AG04449 (cell line): ENCODE measurements around the gene TRIM56.

Experiments
- CTCF ChIA-PET: fragments of 350-600 bp; formaldehyde crosslinking; extraction: SDS; loops from one replicate; lab custom pipeline; 2021; ENCODE audit warnings: antibody characterized with exemption; lab: Yijun Ruan, JAX
- POLR2A ChIA-PET: fragments of 400-600, 350-600 bp; formaldehyde crosslinking; extraction: SDS; loops from one replicate; lab custom pipeline; 2020; ENCODE audit warnings: antibody characterized with exemption, inconsistent platforms; lab: Yijun Ruan, JAX
- DNase-seq: peaks from one replicate; pipeline ENCODE4 v3.0.0-alpha.2; 2010; ENCODE audit warnings: low read depth, low spot score
- H3K4me3 ChIP-seq: 2 replicates; pipeline ENCODE4 v1.5.1; 2011; ENCODE audit warnings: low read depth, mild to moderate bottlenecking, control low read depth, low read length
- CTCF ChIP-seq: IDR thresholded peaks from one replicate; pipeline ENCODE4 v1.5.1; 2011; ENCODE audit warnings: mild to moderate bottlenecking, moderate library complexity, low read length, control low read depth, inconsistent platforms; ENCODE audit not compliant: insufficient read depth; ENCODE audit errors: missing control alignments

TRIM56 gene

GRCh38 chr7:101133621-101134398 is 48.5 kb downstream of the TRIM56 start:
- CTCF ChIA-PET, result interaction anchor here (0.8 to 2.3 kb wide), 8 partner anchors 8 to 56 kb away, joined by 3 to 10 read pairs (median 4); partner anchors contain the start of gene TRIM56
- POLR2A ChIA-PET, result interaction anchor here (0.6 to 4.9 kb wide), 11 partner anchors 10 to 48 kb away, joined by 3 to 30 read pairs (median 6); partner anchors contain the start of gene TRIM56

GRCh38 chr7:101134399-101134980 is 49.2 kb downstream of the TRIM56 start:
- ChIA-PET CTCF (interaction anchor here (0.8 to 2.3 kb wide), 6 partner anchors 9 to 50 kb away, joined by 3 to 10 read pairs (median 4); partner anchors contain the start of gene TRIM56), POLR2A (interaction anchor here (0.6 to 4.9 kb wide), 10 partner anchors 9 to 49 kb away, joined by 3 to 30 read pairs (median 6); partner anchors contain the start of gene TRIM56)
- TF ChIP-seq CTCF, result no peak
- no peak for DNase-seq
- H3K4me3 ChIP-seq, result no peak overlapping the region

More at GRCh38 chr7:101133621-101134398, 48.5 kb downstream of the TRIM56 start:
- no peak for TF ChIP-seq CTCF
- DNase-seq, result no peak
- peak overlapping the region; percentile 36 for H3K4me3 ChIP-seq

- no peak overlapping the region; the same call in 1 of the 2 replicates for H3K4me3 ChIP-seq
- ChIA-PET POLR2A (interaction anchor here (0.6 to 5.3 kb wide), 8 partner anchors 11 to 248 kb away, joined by 3 to 61 read pairs (median 5); partner anchors contain the start of genes SERPINE1, TRIM56 and UFSP1), CTCF (interaction anchor here (1.0 to 3.3 kb wide), 8 partner anchors 9 to 153 kb away, joined by 3 to 18 read pairs (median 4); no protein-coding TSS in a partner anchor)
These were observed 52.5 kb downstream of the TRIM56 start for GRCh38 chr7:101137651-101138212.

GRCh38 chr7:101138213-101138870 is 53.1 kb downstream of the TRIM56 start:
- POLR2A ChIA-PET, result interaction anchor here (0.6 to 5.3 kb wide), 10 partner anchors 11 to 249 kb away, joined by 3 to 61 read pairs (median 5); partner anchors contain the start of genes SERPINE1, TRIM56 and UFSP1
- peak; percentile 87 for DNase-seq
- peak; percentile 70 for TF ChIP-seq CTCF

More at GRCh38 chr7:101137651-101138212, 52.5 kb downstream of the TRIM56 start:
- TF ChIP-seq CTCF, result no peak
- DNase-seq, result no peak

GRCh38 chr7:101140339-101140699 is 55.0 kb downstream of the TRIM56 start:
- TF ChIP-seq CTCF, result no peak
- ChIA-PET POLR2A (interaction anchor here (0.6 to 5.3 kb wide), 8 partner anchors 13 to 55 kb away, joined by 3 to 61 read pairs (median 4); partner anchors contain the start of genes SERPINE1 and TRIM56), CTCF (interaction anchor here (1.3 to 10.9 kb wide), 8 partner anchors 45 to 141 kb away, joined by 3 to 353 read pairs (median 8); partner anchors contain the start of genes FIS1, PLOD3, TRIM56 and ZNHIT1)
- no peak for DNase-seq
- no peak overlapping the region for H3K4me3 ChIP-seq

More at GRCh38 chr7:101138213-101138870, 53.1 kb downstream of the TRIM56 start:
- CTCF ChIA-PET, result interaction anchor here (1.0 to 3.3 kb wide), 8 partner anchors 10 to 153 kb away, joined by 3 to 18 read pairs (median 4); no protein-coding TSS in a partner anchor
- H3K4me3 ChIP-seq, result no peak overlapping the region
